Measurements from ENCODE around the gene TSPAN4.

TSPAN4 gene

DNA sequence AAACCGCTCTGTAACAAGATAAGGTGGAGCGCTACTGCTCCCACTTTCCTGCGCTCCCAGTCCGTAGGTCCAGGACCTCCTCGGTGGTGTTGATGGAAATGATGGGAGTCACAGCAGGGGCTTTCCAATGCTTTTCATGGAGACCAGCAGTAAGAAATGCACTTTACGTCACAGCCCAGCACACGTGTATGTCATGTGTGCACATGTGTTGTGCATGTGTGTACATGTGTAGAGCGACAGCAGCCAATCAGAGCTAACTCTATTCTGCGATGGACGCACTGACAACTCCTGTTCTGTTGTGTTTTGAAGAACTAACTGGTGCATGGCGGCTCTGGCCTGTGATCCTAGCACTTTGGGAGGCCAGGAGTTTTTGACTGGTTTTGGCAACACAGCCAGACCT lies 66.8 kb downstream of the TSPAN4 start:
- Mint-ChIP-seq H3K27ac (no peak overlapping the region), H3K27me3 (ENCODE audit: low read depth) (no peaks in the 10 kb centered on the region), H3K36me3 (ENCODE audit: low read depth) (peaks cover 10% of the 10 kb centered on the region), H3K4me3 (peak overlapping the region; percentile 95), H3K9me3 (no peaks in the 10 kb centered on the region), H3K4me1 (ENCODE audit: low read depth) (peaks cover 12% of the 10 kb centered on the region)
- DNase-seq (ENCODE audit: low spot score) = no peak

DNA sequence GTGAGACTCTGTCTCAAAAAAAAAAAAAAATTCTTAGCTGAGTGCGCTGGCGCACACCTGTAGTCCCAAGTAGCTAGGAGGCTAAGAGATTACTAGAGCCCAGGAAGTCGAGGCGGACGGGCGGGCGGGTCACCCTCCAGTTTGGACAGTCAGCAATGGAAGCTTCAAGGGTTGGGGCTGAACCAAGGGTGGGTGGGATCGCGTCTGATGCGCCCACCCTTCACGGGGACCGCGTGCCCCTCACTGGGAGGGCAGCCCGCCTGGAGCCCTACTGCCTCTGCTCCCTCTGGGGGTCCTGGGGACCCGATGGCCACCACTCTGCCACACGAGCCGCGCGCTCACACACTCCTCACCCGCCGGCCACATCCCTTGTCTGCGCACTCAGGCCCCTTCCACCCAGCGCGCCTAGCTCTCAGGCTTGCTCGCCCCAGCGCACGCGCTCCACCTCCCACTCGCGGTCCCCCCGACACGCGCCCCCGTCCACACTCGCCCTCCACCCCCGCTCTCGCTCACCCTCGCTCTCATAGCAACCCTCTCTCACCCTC lies 67.5 kb downstream of the TSPAN4 start:
- peaks cover 12% of the 10 kb centered on the region for H3K4me1 Mint-ChIP-seq (ENCODE audit: low read depth)
- peak overlapping the region; percentile 95 for H3K4me3 Mint-ChIP-seq
- no peaks in the 10 kb centered on the region for H3K27me3 Mint-ChIP-seq (ENCODE audit: low read depth)
- H3K27ac Mint-ChIP-seq = peak overlapping the region; percentile 86
- H3K36me3 Mint-ChIP-seq (ENCODE audit: low read depth) = peaks cover 5% of the 10 kb centered on the region
- no peak for DNase-seq (ENCODE audit: low spot score)
- H3K9me3 Mint-ChIP-seq = no peaks in the 10 kb centered on the region

DNA sequence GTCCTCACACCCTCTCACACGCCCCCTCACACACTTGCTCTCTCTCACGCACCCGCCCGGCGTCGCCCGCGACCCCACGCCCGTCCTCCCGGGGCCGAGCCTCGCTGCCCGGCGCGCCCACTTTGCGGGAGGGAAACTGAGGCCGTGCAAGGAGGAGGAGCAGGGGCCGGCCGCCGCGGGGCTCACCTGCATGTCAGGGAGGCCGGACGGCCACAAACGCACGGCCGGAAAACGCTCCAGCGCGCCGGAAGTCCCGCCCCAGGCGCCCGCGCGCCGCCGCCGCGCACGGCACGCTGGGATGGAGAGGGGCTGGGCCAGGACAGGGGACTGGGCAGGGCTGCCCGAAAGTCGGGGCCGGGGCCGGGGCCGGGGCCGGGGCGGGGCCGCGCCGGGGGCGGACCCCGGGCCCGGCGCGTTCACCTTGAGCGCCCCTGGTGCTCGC lies 68.0 kb downstream of the TSPAN4 start, which contains the start of gene CHID1:
TSS of gene CHID1 (minus strand) at position 222 of the 442 bp plus-strand sequence. CDS start 5,994 bp downstream, outside the sequence.
- peak within 1 kb of the TSS; percentile 96 for H3K4me3 Mint-ChIP-seq
- peaks cover 3% of the 10 kb centered on the region for H3K36me3 Mint-ChIP-seq (ENCODE audit: low read depth)
- H3K27me3 Mint-ChIP-seq (ENCODE audit: low read depth) = no peaks in the 10 kb centered on the region
- DNase-seq (ENCODE audit: low spot score) = peak; percentile 92
- H3K27ac Mint-ChIP-seq = peak within 1 kb of the TSS; percentile 92
- H3K9me3 Mint-ChIP-seq = no peaks in the 10 kb centered on the region
- peaks cover 12% of the 10 kb centered on the region for H3K4me1 Mint-ChIP-seq (ENCODE audit: low read depth)

DNA sequence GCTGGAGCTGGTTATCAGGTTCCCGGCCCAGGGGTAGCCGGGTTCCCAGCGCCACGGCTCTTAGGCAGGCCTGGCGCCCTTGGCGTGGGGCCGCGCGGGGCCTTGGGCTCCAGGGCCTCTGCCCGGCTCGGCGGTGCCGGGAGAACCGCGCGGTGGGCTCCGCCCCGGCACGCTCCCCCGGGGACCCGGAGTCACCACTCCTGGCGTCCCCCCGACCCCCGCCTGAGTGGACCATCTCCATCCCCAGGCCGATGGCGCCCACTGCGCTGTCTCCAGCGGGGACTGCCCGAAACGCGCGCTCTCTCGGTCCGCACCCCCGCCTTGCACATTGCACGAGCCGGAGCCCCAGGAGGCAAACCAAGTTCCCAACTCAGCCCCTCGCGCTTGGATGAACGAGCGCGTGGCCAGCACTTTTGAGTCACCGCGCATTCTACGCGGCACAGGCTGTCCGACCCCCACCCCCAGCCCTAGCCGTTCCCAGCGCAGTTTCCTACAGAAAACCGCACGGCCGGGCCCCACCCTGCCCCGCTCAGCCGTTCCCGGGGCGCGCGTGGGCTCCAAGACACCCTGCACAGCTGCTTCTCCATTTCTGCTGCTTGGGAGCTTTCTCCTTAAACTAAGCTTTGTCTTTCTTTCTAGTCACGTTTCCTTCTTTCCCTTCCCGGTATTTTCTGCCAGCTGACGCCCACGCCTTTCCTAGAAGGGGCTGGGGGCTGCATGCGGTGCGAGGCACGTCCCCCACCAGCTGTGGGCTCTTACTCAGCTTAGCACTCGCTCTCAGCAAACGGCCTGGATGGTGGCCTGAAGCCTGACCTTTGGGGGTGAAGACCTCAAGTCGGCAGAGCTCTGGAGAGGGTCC lies 68.6 kb downstream of the TSPAN4 start:
- Mint-ChIP-seq H3K4me1 (ENCODE audit: low read depth) (peaks cover 12% of the 10 kb centered on the region), H3K4me3 (peak overlapping the region; percentile 96), H3K27ac (peak overlapping the region; percentile 92), H3K27me3 (ENCODE audit: low read depth) (no peaks in the 10 kb centered on the region), H3K36me3 (ENCODE audit: low read depth) (peaks cover 2% of the 10 kb centered on the region), H3K9me3 (no peaks in the 10 kb centered on the region)
- no peak for DNase-seq (ENCODE audit: low spot score)

DNA sequence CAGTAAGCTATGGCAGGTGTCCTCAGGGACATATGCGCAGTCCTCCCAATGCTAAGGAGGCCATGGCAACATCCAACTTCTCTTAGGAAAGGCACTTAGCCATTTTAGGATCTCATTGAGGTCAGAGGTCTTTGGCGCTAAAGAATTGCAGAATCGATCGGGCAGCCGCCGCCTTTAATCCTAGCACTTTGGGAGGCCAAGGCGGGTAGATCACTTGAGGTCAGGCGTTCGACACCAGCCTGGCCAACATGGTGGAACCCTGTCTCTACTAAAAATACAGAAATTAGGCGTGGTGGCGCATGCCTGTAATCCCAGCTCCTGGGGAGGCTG lies 69.2 kb downstream of the TSPAN4 start:
- DNase-seq (ENCODE audit: low spot score) = no peak
- Mint-ChIP-seq H3K27ac (peak overlapping the region; percentile 92), H3K4me1 (ENCODE audit: low read depth) (peaks cover 12% of the 10 kb centered on the region), H3K36me3 (ENCODE audit: low read depth) (peaks cover 2% of the 10 kb centered on the region), H3K9me3 (no peaks in the 10 kb centered on the region), H3K4me3 (peak overlapping the region; percentile 96), H3K27me3 (ENCODE audit: low read depth) (no peaks in the 10 kb centered on the region)

DNA sequence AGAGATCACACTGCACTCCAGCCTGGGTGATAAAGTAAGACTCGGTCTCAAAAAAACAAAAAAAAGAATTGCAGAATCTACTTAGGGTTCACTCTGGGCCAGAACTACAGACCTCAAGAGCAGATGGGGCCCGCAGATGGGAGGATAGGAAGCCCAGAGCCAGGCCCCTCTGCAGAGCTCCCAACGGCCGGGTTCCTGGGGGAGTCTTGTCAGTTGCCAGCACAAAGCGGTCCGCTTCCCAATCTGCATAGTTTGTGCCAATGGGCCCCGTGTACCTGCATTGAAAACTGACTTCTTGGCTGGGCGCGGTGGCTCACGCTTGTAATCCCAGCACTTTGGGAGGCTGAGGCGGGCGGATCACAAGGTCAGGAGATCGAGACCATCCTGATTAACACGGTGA lies 69.6 kb downstream of the TSPAN4 start:
- H3K27ac Mint-ChIP-seq = no peak overlapping the region
- peaks cover 2% of the 10 kb centered on the region for H3K36me3 Mint-ChIP-seq (ENCODE audit: low read depth)
- peaks cover 12% of the 10 kb centered on the region for H3K4me1 Mint-ChIP-seq (ENCODE audit: low read depth)
- no peak overlapping the region for H3K4me3 Mint-ChIP-seq
- H3K9me3 Mint-ChIP-seq = no peaks in the 10 kb centered on the region
- no peaks in the 10 kb centered on the region for H3K27me3 Mint-ChIP-seq (ENCODE audit: low read depth)
- DNase-seq (ENCODE audit: low spot score) = no peak

DNA sequence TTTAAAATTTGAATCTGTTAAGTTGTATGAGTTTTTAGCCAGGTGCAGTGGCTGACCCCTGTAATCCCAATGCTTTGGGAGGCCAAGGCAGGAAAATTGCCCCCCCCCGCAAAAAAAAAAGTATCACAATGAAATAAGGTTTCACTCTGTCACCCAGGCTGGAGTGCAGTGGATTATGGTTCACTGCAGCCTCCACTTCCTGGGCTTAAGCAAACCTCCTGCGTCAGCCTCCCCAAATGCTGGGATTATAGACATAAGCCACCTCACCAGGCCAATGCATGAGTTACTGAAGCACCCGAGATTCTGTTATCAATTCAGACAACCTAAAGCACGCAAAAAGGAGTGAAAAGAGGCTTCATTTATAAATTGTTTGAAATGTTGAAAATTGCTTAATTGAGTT lies 70.4 kb downstream of the TSPAN4 start:
- no peak for DNase-seq (ENCODE audit: low spot score)
- Mint-ChIP-seq H3K4me1 (ENCODE audit: low read depth) (peaks cover 12% of the 10 kb centered on the region), H3K27ac (no peak overlapping the region), H3K27me3 (ENCODE audit: low read depth) (no peaks in the 10 kb centered on the region), H3K9me3 (no peaks in the 10 kb centered on the region), H3K36me3 (ENCODE audit: low read depth) (peaks cover 2% of the 10 kb centered on the region), H3K4me3 (no peak overlapping the region)

DNA sequence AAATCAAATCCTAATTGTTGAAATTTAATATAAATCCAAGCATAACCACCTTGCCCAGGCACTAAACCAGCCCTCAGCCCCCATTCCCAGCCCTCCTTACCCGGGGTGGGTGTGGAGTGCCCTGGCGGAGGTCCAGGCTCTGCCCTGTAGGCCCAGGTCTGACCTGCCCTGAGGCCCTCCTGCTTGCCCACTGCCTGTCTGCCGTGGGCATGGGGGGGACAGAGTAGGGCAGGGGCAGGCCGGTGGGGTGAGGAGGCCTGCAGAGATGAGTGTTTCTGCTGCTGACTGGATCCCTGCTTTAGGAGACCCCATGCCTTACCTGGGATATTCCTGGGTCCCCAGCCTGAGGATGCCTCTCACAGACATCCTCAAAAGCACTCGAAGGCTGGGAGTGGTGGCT lies 71.6 kb downstream of the TSPAN4 start:
- Mint-ChIP-seq H3K4me1 (ENCODE audit: low read depth) (peaks cover 9% of the 10 kb centered on the region), H3K27me3 (ENCODE audit: low read depth) (no peaks in the 10 kb centered on the region), H3K27ac (no peak overlapping the region), H3K4me3 (no peak overlapping the region), H3K36me3 (ENCODE audit: low read depth) (peaks cover 2% of the 10 kb centered on the region), H3K9me3 (no peaks in the 10 kb centered on the region)
- no peak for DNase-seq (ENCODE audit: low spot score)

DNA sequence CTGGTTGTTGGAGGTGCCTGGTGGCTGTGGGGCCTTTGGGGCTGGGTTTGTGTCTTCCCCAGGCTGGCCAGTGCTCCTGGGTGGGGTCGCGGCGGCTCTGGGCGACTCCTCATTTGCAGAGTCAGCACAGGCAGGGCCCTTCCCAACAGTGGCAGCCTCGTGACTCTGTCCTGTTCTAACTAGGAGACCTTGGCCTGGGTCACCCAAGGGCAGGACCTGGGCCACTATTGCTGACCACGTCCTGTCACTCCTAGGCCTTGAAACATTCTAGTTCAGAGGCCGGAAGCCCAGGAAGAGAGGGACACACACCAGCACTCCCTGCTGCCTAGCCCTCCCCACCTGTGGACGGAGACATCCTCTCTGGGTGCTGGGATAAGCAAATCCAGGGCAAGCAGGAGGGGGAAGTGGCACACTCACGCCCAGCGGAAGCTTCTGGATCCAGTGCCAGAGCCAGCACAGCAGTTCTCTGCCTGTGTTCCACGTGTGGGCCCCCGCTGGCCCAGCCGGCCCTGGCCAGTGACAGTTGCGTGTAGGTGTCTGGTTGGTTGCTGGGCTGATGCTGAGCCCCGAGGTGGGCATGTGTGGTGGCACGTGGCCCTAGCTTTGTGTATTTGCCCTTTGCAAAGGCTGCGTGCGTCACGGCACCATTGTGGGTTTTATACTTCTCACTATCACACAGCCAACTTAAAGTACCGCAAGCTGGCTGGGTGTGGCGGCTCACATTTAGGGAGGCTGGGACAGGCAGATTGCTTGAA lies 72.3 kb downstream of the TSPAN4 start:
- Mint-ChIP-seq H3K27ac (no peak overlapping the region), H3K36me3 (ENCODE audit: low read depth) (peaks cover 2% of the 10 kb centered on the region), H3K9me3 (no peaks in the 10 kb centered on the region), H3K4me3 (no peak overlapping the region), H3K27me3 (ENCODE audit: low read depth) (no peaks in the 10 kb centered on the region), H3K4me1 (ENCODE audit: low read depth) (peaks cover 6% of the 10 kb centered on the region)
- no peak for DNase-seq (ENCODE audit: low spot score)

Measured in T-helper 2 cell treated with Interferon-gamma antibody and Interleukin-4, amounts not matched to agents 5 μg/mL and 100 μg/mL, for 36 hours (primary cell).